ENCODE data around the gene SPAG8.

- TF ChIP-seq, protein P1, sequence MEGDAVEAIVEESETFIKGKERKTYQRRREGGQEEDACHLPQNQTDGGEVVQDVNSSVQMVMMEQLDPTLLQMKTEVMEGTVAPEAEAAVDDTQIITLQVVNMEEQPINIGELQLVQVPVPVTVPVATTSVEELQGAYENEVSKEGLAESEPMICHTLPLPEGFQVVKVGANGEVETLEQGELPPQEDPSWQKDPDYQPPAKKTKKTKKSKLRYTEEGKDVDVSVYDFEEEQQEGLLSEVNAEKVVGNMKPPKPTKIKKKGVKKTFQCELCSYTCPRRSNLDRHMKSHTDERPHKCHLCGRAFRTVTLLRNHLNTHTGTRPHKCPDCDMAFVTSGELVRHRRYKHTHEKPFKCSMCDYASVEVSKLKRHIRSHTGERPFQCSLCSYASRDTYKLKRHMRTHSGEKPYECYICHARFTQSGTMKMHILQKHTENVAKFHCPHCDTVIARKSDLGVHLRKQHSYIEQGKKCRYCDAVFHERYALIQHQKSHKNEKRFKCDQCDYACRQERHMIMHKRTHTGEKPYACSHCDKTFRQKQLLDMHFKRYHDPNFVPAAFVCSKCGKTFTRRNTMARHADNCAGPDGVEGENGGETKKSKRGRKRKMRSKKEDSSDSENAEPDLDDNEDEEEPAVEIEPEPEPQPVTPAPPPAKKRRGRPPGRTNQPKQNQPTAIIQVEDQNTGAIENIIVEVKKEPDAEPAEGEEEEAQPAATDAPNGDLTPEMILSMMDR (IDR thresholded peaks at IDR 0.05): no peak
- TF ChIP-seq POLR2AphosphoS5 (IDR thresholded peaks at IDR 0.05): no peak
- no peak for TF ChIP-seq POLR2A (IDR thresholded peaks at IDR 0.05)
Measured at GRCh38 chr9:35808433-35808832, 3.6 kb downstream of the SPAG8 start.

Measured in breast epithelium (tissue), 3 donors.